Endothelial cell (in vitro differentiated cells): ENCODE results near the gene CNIH2. TPM values are rescaled to one million over a fixed set of nuclear protein-coding genes. Genes with fewer than 3 reads are reported as not detected.
A peak's percentile ranks its signal among the peaks of the same experiment; 100 is the strongest.

ENCODE experiments used
- DNase-seq: peaks from one replicate; pipeline ENCODE4 v3.0.0; 2021; ENCODE audit warnings: low spot score
- H3K27ac Mint-ChIP-seq: one replicate; pipeline ENCODE4 v1.8.0; 2021; ENCODE audit warnings: mixed read lengths, inconsistent platforms; ENCODE audit not compliant: unreplicated experiment
- H3K27me3 Mint-ChIP-seq: one replicate; pipeline ENCODE4 v1.8.0; 2021; ENCODE audit warnings: mild to moderate bottlenecking, moderate library complexity, mixed read lengths, inconsistent platforms; ENCODE audit not compliant: unreplicated experiment
- H3K36me3 Mint-ChIP-seq: one replicate; pipeline ENCODE4 v1.8.0; 2021; ENCODE audit warnings: mild to moderate bottlenecking, low read depth, mixed read lengths, inconsistent platforms; ENCODE audit not compliant: unreplicated experiment
- H3K4me1 Mint-ChIP-seq: one replicate; pipeline ENCODE4 v1.8.0; 2021; ENCODE audit warnings: mild to moderate bottlenecking, mixed read lengths, inconsistent platforms; ENCODE audit not compliant: unreplicated experiment
- H3K4me3 Mint-ChIP-seq: one replicate; pipeline ENCODE4 v1.8.0; 2021; ENCODE audit warnings: mild to moderate bottlenecking, mixed read lengths, inconsistent platforms; ENCODE audit not compliant: unreplicated experiment
- H3K9me3 Mint-ChIP-seq: one replicate; pipeline ENCODE4 v1.8.0; 2021; ENCODE audit warnings: mixed read lengths, inconsistent platforms; ENCODE audit not compliant: unreplicated experiment
- total RNA-seq: library from RNA; stranded (reverse); fragmentation: NEBNext Ultra II Directional; extraction: Animal tissue kit (Norgen Biotek cat#: 25700); gene quantifications from one replicate; pipeline ENCODE4 v1.2.1, GENCODE V29; 2021; ENCODE audit not compliant: unreplicated experiment
- TF ChIP-seq, protein P1 (sequence below): fragments of 200-600 bp; sonication (generic); IDR thresholded peaks from one replicate; pipeline ENCODE4 v1.5.0; 2021; ENCODE audit warnings: antibody characterized with exemption; ENCODE audit not compliant: unreplicated experiment

Gene CNIH2
- total RNA-seq, 1 donor from 2014 or later: 1.9 TPM

DNA sequence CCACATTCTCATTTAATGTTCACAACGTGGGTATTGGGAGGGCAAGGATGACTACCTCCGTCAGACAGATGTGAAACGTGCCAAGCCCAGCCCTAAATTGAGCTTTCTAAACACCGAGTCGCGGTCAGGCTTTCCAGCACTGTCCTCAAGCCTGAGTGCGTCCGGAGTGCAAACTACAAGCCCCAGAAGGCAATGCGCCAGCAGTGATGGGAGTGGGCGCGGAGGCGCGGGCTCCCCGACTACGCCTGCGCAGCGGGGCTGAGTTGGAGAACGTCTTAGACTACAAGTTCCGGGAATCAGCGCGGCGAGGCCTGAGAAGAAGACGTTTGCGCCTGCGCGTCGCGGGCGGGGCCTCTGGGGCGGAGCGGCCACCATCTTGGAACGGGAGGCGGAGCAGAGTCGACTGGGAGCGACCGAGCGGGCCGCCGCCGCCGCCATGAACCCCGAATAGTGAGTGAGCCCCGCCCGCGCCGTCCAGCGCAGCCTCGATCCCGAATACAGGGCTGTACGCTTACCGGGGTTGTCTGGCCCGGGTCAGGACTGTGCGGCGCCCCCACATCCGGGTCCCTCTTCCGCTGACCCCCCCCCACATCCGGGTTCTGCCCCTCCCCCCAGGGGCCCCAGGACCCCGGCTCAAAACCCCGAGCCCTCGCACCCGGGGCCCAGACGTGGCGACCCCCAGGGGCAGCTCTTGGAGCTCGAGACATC is 9.6 kb upstream of the CNIH2 start, which contains the start of gene RAB1B:
Gene RAB1B (plus strand): TSS at position 396 of the 708 bp plus-strand sequence. CDS start 41 bp downstream, at position 437.
- H3K27me3 Mint-ChIP-seq: peaks cover 26% of the 10 kb centered on the region
- peak; percentile 100 for DNase-seq
- peak within 1 kb of the TSS; percentile 95 for H3K4me3 Mint-ChIP-seq
- peak within 1 kb of the TSS; percentile 98 for H3K27ac Mint-ChIP-seq
- H3K4me1 Mint-ChIP-seq: peaks cover 16% of the 10 kb centered on the region
- H3K36me3 Mint-ChIP-seq: peaks cover 31% of the 10 kb centered on the region
- no peaks in the 10 kb centered on the region for H3K9me3 Mint-ChIP-seq
- TF ChIP-seq, protein P1, sequence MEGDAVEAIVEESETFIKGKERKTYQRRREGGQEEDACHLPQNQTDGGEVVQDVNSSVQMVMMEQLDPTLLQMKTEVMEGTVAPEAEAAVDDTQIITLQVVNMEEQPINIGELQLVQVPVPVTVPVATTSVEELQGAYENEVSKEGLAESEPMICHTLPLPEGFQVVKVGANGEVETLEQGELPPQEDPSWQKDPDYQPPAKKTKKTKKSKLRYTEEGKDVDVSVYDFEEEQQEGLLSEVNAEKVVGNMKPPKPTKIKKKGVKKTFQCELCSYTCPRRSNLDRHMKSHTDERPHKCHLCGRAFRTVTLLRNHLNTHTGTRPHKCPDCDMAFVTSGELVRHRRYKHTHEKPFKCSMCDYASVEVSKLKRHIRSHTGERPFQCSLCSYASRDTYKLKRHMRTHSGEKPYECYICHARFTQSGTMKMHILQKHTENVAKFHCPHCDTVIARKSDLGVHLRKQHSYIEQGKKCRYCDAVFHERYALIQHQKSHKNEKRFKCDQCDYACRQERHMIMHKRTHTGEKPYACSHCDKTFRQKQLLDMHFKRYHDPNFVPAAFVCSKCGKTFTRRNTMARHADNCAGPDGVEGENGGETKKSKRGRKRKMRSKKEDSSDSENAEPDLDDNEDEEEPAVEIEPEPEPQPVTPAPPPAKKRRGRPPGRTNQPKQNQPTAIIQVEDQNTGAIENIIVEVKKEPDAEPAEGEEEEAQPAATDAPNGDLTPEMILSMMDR: no peak

DNA sequence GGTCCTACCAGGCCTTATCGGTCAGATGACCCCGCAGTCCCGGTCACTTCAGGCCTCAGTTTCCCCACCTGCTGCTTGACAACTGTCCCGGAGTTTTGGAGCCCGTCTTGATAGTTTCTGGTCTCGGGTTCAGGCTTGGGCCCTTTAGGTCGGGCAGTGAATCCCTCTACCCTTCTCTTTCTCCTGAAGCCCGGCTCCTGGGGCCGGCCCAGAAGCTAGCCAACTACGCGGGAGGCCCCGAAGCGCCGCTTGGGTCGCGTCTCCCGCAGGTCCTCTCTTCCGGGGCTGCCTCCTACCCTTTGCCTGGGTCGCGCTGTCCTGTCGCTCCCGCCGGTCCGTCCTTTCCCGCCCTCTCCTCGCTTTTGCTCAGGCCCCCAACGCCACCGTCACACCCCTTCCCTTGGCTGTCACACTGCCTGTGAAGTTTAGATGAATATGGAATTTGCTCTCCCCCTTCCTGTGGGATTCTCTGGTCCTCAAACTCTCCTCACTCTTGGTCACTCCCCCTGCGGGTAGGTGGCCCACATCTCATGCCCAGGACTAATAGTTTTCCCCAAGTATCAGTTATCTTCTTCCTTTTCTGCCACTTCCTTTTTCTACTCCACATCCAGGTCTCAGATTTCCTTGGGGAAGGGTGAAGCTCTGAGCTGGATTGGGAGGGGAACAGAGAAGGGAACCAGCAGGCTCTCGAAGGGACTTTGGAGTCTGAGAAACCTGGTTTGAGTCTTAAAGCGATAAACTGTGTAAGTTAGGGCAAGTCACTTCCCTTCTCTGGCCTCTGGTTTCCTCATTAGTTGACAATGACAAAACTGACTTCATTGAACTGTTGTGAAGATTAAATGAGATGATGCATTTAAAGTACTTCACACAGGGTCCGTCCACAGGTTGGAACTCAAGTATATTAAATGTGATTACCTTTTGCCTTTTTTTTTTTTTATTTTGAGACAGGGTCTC is 8.7 kb upstream of the CNIH2 start:
- Mint-ChIP-seq H3K27ac (peak overlapping the region; percentile 98), H3K27me3 (peaks cover 30% of the 10 kb centered on the region), H3K9me3 (no peaks in the 10 kb centered on the region), H3K4me1 (peaks cover 17% of the 10 kb centered on the region), H3K36me3 (peaks cover 36% of the 10 kb centered on the region), H3K4me3 (peak overlapping the region; percentile 95)
- DNase-seq: no peak
- TF ChIP-seq, protein P1: peak; percentile 41

DNA sequence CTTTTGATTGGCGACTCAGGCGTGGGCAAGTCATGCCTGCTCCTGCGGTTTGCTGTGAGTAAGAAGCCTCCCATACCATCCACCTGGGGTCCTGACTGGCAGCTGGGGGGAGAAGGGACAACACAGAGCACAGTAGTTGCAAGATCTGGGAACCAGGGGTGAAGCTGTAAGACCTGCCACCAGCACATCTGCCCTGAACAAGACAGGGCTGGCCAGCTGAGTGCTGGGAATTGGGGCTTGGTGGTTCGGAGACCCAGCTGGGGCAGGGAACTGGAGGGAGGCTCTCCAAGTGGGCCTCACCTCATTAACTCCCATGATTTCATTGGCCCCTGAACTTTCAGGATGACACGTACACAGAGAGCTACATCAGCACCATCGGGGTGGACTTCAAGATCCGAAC is 6.2 kb upstream of the CNIH2 start:
- peak overlapping the region; percentile 37 for H3K4me3 Mint-ChIP-seq

DNA sequence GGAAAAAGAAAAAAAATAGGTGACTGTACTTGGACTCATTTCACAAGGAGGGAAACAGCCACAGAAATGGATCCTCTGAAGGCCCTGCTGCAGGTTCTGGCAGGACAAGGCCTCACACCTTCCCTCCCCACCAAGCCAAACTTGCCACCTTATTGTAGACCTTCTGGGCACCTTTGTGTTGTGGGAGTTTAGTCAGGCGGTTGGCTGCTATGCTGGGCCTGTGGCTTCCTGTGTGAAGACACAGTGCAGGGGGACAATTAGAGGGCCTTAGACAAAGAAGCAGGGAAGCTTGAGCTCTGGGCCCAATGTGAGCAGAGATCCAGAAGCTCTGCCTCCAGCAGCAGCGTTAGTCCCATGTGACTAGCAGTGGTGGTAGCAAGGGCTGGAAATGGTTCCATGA is 5.4 kb upstream of the CNIH2 start:
- Mint-ChIP-seq H3K27ac (no peak overlapping the region), H3K4me3 (peak overlapping the region; percentile 37), H3K27me3 (peaks cover 30% of the 10 kb centered on the region), H3K4me1 (peaks cover 17% of the 10 kb centered on the region), H3K9me3 (no peaks in the 10 kb centered on the region), H3K36me3 (peaks cover 37% of the 10 kb centered on the region)
- TF ChIP-seq, protein P1: no peak
- no peak for DNase-seq

More for the DNA sequence above, 6.2 kb upstream of the CNIH2 start:
- Mint-ChIP-seq H3K27ac (peak overlapping the region; percentile 36), H3K9me3 (no peaks in the 10 kb centered on the region), H3K36me3 (peaks cover 37% of the 10 kb centered on the region), H3K4me1 (peaks cover 17% of the 10 kb centered on the region), H3K27me3 (peaks cover 33% of the 10 kb centered on the region)
- DNase-seq: no peak
- TF ChIP-seq, protein P1: no peak
